Glomerular endothelial cell (primary cell): ENCODE measurements around the gene KIAA1671. TPM values are rescaled to one million over a fixed set of nuclear protein-coding genes. Genes with fewer than 3 reads are reported as not detected.

Experiments used
- DNase-seq: peaks from one replicate; pipeline ENCODE4 v3.0.0-alpha.2; 2011; ENCODE audit warnings: low read depth, low spot score; ENCODE audit errors: extremely low read depth
- total RNA-seq: library from RNA; depleted of rRNA; stranded (reverse); fragments of >200 nt; gene quantifications from 2 replicates; pipeline ENCODE4 v1.2.3, GENCODE V29; 2015

The KIAA1671 gene
- total RNA-seq, 1 donor from 2014 or later, result 91.0 TPM

DNA sequence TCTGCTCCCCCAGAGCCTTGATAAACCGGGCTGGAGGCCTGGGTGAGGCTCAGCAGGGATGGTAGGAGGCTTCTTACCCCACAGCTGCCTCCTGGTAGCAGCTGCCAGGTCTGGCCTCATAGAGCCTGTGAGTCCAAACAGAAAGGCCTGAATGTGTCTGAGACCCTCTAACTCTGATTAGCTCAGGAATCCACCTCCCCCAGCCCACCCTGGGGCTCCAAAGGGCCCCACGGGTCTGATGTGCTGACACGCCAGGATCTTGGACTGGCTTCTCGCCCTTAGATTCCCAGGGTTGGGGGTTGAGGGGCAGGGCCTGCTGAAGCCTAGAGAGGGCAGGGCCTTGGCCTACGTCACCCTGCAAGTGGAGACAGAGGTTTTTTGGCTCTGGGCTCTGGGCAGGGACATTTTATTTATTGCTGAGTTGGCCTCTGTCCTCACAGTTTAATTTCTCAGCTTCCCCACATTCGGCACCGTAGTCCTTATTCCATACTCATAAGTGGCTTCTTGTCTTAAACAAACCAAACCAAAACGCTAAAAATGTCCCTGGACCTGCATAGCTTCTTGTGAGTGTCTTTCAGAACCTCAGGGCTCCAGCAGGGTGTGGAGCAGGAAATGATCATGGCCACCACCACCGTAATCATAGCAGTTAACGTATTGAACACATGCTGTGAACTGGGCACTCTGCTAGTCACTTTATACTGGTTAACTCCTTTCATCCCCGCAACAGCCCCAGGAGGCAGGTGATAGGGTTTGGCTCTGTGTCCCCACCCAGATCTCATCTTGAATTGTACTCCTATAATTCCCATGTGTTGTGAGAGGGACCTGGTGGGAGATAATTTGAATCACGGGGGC, 25.1 kb downstream of the KIAA1671 start:
- no peak for DNase-seq

DNA sequence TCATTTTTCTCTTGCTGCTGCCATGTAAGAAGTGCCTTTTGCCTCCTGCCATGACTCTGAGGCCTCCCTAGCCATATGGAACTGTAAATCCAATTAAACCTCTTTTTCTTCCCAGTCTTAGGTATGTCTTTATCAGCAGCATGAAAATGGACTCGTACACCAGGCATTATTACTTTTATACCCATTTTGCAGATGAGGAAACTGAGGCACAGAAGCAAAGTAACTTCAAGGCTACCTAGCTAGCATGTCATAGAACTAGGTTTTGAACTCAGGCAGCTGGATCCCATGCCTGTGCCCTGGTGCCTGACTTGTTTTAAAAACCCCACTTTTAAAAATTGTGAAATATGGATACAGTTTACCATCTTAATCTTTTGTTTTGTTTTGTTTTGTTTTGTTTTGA, 25.8 kb downstream of the KIAA1671 start:
- DNase-seq, result no peak

DNA sequence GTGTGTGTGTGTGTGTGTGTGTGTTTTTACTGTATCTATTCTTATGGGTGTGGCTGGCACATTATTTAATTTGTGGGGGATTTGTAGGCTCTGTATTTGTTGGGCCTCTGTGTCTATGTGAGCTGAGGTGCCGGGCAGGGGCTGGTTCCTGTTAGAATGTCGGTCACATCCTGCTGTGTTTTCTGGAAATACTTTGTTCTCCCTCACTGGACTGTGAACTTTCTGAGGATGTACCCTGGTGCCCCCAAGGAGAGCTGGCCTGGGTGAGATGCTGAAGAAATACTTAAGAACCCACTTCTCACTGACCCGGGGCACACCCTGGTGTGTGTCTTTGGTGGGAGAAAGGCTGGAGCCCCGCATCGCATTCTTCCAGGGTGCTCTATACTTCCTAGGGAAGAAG, 28.6 kb downstream of the KIAA1671 start:
- DNase-seq, result no peak

DNA sequence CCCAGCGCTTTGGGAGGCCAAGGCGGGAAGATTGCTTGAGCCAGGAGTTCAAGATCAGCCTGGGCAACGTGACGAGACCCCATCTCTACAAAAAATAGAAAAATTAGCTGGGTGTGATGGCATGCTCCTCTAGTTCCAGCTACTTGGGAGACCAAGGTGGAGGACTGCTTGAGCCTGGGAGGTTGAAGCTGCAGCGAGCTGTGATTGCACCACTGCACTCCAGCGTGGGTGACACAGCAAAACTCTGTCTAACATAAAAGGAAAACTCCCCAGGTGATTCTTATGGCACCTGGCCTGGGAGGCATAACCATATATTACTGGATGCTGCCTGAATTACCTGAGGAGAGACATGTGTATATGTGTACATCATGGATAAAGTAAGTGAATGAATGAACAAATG, 29.1 kb downstream of the KIAA1671 start:
- DNase-seq, result no peak

DNA sequence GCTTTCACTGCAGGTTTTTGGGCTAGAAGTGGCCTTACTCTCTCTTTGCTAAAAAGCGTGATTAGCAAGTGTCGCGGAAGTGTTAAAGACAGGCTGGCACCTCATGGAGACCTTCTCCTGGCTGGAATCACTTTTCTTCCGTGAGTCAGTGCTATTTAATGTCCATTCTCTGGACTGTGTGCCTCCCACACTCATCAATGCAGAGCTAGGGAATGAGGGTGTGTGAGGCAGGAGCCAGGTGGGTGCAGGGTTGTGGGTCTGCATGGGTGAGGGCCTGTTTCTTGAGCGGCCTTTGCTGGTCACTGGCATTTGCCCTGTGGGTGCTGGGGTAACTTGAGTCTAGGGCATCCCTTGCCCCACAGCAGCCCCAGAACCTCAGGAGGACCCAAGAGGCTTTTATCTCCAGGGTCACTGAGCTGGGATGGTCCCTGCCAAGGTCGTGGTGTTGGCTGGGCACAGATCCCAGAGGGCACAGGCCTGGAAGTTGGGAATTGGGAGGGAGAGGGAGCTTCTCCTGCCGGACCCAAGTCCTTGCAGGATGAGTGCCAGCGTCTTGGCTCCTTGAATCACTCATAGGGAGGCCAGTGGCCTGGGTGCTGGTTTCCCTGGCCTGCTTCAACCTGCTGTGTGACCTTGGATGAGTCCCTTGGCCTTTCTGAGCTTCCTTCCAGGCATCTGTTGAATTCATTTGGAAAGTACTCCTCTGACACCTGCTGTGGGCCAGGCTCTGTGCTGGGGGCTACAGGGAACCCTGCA, 30.0 kb downstream of the KIAA1671 start:
- no peak for DNase-seq

DNA sequence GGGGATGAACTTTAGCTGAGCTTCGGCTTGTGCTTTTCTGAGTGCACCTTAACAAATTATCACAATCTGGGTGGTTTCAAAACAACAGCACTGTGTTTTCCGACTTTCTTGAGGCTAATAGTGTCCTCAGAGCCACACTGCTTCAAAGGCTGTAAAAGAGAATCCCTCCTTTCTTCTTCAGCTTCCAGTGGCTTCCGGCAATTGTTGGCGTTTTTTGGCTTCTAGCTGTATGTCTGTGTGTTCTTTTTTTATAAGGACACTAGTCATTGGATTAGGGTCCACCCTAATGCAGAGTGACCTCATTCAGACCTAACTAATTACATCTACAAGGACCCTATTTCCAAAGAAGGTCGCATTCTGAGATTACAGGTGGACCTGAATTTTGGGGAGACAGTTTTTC, 30.6 kb downstream of the KIAA1671 start:
- DNase-seq, result no peak

DNA sequence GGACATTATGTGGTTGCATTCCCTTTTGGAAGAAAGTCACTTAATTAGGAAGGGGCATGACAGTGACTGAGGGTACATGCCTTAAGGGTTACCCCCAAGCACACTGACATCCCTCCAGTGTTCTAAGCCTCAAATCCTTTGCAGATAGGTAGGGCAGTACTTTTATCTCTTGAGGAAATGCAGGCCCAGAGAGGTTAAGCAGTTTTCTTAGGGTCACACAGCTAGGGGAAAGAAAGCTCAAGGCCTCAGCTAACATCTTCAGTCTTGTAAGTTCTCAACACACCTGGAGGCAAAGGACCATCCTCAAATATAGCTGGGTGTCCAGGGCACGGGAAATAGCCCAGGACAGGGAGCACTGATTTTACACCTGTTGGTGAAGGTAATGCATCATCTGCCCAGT, 31.6 kb downstream of the KIAA1671 start:
- DNase-seq, result no peak

DNA sequence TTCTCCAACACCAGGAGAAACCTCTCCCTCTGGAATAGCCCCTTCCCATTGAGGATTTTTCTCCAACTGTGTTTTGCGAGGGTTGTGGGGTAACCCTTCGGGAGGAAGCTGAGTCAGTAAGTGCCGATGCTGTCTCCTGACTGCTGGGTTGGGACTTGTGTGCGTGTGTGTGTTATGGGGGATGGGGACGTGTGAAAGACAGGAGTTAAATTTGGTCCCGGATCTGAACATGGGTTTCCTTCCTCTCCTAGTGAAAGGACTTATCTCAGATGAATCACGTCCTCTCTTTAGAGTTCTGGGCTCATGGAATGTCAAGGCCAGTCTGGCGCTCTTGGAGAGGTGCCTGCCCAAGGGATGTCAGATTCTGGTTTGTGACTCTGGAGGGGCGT, 33.3 kb downstream of the KIAA1671 start:
- DNase-seq, result peak; percentile 98

DNA sequence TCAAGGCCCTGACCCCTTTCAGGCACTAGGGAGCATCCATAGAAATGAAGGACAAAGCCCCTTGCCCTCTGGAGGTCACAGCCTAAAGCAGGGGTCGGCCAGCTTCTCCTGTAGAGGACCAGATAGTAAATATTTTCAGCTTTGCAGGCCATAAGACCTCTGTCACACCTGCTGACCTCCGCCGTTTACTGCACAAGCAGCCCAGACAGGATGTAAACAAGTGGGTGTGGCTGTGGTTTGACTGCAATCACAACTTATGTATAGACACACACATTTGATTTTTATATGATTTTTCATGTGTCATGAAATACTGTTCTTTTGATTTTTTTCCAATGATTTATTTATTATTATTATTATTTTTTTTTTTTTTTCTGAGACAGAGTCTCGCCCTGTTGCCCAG, 34.3 kb downstream of the KIAA1671 start:
- no peak for DNase-seq

DNA sequence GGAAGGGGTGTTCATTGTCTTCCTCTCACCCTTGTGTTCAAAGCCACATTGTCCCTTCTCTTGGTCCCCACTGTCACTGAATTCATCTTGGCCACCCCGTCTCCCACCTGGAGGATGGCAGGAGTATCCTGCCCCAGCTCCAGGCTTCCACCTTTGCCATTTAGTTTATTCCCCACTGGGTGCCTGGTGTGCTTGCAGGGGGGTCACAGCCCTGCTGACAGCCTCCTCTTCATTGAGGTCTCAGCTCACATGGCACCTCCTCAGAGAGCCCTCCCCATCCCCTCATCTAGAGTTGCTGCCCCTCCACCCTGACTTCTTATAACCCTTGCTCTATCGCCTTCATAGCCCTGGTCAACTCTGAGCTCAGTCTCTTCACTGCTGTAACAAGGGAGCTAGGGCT, 36.6 kb downstream of the KIAA1671 start:
- no peak for DNase-seq

DNA sequence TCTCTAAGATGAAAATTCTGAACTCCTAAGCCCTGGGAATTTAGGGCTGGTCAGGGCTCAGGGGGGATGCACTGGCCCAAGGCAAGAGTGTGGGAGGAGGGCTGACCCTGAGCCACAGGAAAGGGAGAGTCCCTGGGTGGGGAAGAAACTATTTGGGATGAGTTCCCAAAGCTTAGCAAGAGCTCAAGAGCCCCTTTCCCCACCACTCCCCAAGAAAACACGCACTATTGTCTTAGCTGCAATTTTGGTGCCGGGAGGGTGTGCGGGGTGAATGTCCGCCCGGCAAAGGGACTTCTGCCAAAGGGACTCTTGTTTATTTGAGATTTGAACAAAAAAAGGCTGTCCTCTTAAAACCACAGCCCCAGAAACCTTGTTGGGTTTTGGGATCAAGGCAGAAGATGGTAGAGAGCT, 37.0 kb downstream of the KIAA1671 start:
- DNase-seq, result no peak

DNA sequence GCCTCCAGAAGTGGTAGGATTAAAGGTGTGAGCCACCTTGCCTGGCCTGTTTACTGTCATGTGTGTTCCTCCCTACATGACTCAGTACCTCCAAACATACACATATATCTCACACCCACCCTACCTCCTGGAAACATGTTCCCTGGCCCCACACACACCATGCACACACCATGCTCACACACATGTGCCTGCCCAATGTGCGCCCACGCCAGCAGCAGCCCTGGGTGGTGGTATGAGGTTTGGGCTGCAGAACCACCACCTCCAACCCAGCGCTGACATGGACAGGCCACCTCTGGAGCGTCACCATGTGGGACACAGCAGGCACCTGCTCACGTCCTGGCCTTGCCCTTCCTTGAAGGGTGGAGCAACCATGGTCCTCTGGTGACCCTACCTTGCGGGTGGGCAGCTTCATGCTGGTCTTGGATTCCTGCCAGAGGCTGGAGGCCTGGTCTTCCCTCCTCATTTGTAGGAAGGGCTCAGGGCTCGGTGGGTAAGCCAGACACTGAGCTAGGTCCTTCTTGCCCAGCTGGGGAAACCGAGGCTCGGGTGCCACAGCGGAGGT, 37.9 kb downstream of the KIAA1671 start:
- no peak for DNase-seq

DNA sequence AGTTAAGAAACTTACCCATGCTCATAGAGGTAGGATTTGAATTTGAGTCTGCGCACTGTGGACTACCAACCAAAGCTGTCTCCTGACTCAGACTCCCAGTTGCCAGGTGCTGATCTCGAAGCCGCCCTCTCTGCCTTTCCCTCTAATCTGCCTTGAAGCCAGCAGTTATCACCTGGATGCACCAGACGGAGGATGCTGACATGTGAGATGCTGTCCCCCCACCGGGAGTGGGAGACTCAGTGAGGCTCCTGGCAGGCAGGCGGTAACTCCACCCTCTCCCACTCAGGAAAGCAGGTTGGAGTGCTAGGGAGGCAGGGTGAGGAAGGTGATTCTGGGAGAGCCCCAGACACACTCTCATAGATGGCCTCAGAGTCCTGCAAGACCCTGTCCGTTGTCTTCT, 40.4 kb downstream of the KIAA1671 start:
- no peak for DNase-seq

DNA sequence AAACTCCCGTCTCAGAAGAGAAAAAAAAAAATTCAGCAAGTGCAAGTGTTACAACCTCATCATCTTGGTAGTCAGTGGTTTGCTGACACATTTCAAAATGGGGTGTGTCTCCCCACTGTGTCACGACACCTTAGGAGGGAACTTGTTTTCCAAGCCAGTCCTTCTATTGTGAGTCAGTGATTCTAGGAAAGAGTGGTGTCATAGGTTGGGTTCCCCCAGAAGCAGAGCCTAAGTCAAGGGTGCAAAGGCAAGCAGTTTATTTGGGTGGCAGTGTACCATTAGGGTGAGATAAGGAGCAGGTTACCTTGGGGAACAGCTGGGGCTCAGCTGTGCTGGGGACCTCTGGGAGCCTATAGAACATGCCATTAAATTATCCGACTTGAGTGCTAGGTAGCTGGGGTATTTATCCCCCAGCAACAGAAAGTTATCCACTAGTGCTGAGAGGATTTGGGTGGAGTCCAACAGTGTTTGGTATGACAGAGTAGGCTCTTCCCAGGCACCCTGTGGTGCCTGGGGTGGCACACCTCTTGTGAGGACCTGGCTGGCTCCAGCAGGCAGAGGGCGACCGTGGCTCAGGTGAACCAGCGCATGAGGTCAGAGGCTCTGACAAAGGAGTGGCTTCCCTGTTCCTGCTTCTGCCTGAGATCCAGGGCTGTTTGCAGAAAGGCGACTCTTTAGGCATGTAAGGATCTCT, 41.7 kb downstream of the KIAA1671 start:
- no peak for DNase-seq

DNA sequence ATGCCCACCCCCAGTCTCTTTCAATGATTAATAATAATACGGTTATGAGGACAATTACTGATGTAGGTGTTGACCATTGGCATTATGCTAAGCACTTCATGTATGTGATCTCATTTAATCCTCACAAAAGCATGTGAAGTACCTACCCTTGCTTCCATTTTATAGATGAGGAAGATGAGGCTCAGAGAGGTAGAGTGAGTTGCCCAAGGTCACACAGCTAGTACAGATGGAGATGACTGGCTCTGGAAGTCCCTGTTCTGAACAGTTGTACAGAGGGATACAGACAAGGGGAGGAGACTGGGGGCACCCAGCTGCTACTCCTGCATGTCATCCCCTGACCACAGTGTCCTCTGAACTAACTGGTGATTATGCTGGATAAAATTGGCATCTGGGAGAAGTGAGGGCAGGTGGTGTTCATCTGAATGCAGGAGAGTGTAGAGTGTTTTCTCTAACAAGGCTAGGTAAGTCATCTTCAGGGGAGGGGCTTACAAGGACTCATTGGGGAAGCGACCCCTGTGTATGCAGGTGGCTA, 43.2 kb downstream of the KIAA1671 start:
- DNase-seq, result no peak

DNA sequence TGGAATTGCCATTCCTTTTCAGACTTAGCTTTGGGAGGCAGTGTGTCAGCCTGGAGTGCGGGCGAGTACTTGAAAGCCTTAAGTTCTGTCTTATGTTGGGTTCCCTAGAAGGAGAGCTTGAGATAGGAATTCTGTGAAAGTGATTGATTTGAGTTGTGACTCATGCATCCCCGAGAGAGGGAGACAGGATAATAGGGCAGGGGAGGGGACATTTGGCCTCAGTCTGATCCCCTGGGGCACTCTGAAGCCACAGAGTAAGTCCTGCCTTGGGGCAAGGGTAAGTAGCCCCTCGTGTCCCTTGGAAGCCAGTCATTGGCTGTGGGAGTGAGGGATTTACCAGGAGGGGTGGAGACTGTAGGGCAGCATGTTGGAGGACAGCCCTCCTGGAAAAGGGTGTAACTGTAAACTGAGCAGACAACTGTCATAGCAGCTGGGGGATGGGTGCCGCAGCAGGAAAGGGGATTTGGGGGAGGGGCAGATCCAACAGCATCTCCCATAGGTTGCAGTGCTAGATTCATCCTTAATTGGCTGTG, 44.0 kb downstream of the KIAA1671 start:
- DNase-seq, result no peak

DNA sequence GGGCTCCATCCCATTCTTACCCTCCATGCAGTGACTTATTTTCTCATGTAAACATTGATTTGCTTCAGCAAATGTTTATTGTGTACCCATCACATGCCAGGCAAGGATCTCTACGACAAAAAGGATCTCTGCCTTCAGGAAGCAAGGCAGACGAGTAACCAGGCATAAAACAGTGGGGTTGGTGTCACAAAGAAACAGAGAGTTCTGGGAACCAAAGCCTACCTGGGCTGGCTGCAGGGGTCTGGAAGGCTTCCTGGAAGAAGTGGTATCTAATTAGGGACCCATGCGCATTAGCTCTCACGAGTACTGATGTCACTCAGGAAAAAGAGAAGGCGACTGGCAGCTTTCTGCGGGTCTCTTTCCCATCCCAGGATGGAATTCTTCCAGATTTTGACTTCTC, 44.5 kb downstream of the KIAA1671 start:
- no peak for DNase-seq

DNA sequence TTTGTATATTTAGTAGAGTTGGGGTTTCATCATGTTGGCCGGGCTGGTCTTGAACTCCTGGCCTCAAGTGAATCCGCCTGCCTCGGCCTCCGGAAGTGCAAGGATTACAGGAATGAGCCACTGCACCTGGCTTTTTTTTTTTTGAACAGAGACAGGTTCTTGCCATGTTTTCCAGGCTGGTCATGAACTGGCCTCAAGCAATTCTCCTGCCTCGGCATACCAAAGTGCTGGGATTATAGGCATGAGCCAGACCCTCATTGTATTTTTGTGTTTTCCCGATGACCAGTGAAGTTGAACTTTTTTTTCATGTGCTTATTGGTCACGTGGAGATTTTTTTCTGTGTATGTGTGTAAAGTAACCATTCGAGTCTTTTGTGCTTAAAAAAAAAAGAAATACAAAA, 48.2 kb downstream of the KIAA1671 start:
- DNase-seq, result no peak

DNA sequence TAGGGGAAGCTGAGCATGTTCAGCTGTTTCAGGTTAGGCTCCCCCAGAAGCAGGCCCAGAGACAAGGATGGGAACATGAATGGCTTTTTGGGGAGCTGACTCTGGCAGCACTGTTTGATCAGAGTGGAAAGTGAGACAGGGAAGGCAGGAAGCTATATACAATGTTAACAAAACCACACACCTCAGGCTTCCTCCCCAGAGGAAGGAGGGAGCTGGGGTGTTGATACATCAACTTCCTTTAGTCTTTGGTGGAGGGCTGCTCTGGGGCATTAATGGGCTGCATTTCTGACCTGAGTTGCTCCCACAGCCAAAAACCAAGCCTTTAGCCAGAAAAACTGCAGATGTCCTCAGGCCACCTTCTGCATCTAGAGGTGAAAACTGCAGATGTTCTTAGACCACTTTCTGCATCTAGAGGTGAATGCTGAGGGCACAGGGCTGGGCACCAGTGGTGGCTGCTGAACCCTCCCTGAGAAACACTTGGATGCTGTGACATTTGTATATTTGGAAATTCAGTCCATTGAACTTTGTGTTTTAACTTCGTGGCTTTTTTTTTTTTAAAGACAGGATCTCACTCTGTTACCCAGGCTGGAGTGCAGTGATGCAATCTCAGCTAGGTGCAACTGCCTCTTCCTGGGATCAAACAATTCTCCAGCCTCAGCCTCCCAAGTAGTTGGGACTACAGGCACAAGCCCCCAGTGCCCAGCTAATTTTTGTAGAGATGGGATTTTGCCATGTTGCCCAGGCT, 49.9 kb downstream of the KIAA1671 start:
- DNase-seq, result no peak

DNA sequence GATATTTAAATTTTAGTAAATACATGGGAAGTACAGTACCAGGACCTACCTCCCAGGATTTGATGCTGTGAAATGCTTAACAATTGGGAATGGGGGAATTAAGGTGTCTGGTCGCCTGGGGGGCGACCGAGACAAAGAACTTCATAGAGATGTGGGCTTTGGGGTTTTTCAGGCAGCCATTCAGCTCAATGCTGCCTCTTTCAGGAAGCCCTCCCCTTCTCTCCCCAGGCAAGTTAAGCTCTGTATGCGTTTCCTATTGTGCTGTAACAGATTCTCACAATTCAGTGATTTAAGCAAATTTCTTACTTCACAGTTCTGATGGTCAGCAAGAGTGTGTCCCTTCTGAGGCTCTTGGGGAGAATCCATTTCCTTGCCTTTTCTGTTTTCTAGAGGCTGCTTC, 53.8 kb downstream of the KIAA1671 start:
- DNase-seq, result no peak
